Stimulated activated CD8-positive, alpha-beta memory T cell treated with anti-CD3 and anti-CD28 coated beads, Interleukin-12 subunit alpha, Interleukin-12 subunit beta, amount 100 ng/mL, for 4 hours (primary cell): ENCODE data around the gene AKT1S1.
A peak's percentile ranks its signal among the peaks of the same experiment; 100 is the strongest.

ENCODE experiments used
- DNase-seq: peaks from one replicate; pipeline ENCODE4 v3.0.0-alpha.2; 2020; ENCODE audit warnings: low read depth

Gene AKT1S1

DNA sequence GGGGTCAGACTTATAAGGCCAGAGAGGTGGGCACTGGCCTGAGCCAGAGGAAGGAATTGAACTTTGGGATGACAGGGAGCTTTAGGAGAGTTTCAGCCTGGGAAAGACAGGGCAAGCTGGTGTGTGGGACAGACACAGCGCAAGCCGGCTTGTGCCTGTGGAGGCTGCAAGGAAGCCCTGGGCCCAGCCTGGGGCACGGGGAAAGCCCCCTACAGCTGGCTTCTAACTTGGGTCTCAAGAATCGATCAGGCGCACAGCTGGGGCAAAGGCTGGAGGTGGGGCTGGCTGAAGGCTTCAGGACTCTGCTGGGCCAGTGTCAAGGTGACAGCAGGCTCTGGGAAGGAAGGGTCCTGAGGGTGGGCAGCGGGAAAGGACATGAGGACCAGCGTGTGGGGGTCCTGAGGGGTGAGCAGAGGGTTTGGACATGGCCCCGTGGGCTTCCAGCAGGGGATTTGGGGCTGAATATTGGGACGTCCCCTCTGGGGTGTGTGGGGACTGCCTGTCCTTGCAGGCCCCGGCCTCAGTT is 23.2 kb downstream of the AKT1S1 start:
- DNase-seq, result no peak

DNA sequence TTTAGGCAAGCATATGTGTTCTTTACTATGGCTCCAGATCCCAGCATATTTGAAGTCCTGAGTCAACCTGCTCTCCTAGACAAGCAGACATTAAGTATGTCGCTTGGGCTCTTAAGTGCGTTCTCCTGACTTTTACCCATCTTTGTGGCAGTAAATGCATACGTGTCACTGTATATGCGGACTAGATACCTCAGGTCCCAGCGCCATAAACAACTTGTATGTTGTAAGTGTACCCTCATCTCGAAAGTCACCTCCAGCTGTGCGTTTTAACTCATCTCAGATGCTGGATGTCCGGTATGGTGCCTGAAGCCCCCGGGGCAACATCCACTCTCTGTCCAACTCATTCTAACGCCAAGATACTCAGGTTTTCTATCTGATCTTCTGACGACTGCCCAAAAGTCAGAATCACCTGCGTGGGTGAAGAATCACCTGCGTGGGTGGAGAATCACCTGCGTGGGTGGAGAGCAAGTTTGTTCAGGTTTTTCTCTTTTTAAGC is 24.5 kb downstream of the AKT1S1 start:
- DNase-seq, result no peak

DNA sequence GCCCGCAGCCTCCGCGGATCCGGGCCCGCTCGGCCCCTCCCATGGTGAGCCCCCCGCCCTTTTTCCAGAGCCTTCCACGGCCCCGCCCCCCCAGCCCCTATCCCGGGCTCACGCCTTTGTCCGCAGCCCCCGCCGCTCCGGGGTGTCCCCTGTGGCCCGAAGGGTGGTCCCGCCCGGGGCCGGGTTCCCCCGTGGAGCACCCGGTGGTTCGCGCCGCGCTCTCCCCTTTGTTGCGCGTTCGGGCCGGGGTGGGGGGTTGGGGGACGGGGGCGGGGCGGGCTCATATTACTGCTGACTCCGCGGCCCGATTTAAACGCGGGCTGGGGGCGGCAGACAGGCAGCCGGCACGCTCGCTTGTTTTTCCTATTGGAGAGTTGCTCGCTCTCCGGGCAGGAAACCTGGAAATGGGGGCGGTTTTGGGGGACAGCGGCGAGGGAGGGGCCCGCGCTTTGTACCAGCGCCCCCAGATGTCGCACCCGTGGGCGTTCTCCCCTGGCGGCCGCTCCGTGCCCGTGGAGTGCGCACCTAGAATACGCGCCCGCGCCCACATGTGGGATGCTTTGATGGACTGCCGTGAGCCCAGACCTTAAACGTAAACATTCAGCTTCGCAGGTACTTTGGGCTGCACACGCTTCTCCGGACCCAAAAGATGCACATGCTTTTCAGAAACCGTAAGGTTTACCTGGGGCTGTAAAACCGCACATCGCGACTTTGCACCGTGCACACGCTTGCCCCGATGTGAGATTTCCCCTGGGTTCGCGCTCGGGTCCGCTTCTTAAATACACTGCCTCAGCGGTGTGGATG is 25.5 kb downstream of the AKT1S1 start:
- no peak for DNase-seq

DNA sequence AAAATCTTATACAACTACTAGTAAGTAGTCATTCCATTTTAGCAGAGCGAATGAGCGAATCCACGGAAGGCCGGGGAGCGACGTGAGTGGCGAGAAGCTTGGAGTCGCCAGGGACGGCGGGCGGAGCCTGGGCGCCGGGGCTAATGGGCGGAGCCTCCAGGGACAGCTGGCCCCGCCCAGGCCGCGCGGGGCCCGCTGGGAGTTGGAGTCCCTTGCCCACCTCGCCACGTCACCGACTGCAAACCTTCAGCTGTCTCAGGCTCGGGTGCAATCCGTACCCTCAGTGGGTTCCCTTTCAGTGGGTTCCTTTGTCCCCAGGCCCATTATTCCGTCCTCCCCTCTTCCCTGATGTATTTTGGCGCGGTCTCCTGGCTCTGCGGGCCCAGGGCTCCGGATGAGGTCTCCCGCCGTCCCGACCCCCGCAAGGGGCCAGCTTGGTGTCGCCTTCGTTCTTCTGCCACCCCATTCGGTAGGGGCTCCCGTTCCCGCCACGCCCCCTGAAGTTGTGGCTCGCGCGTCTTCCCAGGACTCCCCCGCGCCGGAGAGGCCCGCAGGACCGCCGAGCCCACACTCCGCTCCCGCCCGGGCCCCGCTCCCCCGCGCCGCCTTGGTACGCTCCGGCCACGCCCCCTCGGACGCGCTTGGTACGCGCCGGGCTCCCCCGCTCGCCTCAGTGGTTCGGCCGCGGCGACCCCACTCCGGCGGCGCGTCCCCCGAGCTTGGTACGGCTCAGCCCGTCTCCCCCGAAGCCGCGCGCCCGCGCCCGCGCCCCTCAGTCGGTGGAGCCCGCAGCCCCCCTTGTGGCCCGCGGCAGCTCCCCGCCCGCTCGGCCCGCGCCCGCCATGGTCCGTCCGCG is 26.4 kb downstream of the AKT1S1 start, which contains the start of gene PTOV1:
Gene PTOV1 (plus strand): TSS at position 673 of the 856 bp plus-strand sequence.
- peak; percentile 77 for DNase-seq

DNA sequence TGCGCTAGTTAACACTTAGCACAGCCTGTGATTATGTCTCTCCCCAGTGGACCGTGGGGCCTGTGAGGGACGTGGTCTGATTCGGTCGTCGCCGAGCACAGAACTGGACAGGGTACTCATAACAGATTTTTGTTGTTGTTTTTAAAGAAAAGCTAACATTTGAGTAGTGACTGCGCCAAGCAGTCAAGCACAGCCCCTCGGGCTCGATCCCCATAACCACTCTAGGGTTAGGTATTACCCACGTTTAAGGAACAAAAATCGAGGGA is 27.0 kb downstream of the AKT1S1 start:
- no peak for DNase-seq

DNA sequence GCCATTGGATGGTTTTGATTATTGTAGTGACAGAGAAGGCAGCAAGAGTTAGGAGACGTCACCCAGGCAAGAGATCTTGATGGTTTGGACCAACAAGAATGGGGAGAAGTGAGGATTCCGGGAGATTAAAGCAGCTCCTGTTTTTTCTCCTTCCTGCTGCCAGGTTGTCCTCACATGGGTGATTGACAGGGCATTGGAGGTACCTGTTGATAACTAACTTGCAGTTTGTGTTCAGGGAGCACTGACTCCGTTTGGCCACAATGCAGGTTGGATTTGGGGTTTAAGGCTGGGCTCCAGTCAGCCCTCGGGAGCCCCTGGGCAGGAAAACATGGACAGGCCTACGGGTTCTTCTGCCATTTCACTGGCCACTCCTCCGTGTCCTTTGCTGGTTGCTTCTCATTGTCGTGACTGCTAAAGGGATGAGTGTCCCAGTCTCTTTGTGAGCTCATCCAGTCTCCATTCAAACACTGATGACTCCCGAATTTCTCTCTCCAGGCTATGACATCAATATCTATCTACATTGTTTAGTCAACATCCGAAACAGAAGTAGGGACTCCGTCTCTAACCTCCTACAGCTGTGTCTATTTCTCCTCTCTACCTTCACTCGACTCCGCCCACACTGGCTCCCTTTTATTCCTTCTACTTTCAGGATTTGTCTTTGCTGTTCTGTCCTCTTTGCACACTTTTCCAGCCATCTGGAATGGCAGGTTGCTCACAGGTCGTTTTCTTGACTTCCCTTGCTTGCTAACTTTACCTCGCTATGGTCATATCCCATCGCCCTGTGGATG is 27.5 kb downstream of the AKT1S1 start:
- DNase-seq, result no peak

DNA sequence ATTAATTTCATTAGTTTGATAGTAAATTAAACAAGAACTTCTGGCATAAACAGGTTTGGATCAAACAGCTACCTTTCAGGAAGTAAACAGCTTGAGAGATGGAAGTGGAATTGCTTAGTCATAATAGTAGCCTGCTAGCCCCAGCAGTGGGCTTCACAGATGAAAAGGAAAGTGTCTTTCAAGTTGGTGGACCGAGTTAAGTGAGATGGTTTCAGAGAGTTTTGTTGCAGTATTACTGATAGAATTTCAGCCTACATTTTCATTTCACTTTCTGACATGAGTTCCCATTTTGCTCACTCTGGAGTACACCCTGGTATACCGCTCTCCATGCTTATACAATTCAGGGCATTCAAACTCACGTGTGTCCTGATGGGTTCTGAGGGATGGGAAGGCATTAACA is 28.2 kb downstream of the AKT1S1 start:
- DNase-seq, result no peak

DNA sequence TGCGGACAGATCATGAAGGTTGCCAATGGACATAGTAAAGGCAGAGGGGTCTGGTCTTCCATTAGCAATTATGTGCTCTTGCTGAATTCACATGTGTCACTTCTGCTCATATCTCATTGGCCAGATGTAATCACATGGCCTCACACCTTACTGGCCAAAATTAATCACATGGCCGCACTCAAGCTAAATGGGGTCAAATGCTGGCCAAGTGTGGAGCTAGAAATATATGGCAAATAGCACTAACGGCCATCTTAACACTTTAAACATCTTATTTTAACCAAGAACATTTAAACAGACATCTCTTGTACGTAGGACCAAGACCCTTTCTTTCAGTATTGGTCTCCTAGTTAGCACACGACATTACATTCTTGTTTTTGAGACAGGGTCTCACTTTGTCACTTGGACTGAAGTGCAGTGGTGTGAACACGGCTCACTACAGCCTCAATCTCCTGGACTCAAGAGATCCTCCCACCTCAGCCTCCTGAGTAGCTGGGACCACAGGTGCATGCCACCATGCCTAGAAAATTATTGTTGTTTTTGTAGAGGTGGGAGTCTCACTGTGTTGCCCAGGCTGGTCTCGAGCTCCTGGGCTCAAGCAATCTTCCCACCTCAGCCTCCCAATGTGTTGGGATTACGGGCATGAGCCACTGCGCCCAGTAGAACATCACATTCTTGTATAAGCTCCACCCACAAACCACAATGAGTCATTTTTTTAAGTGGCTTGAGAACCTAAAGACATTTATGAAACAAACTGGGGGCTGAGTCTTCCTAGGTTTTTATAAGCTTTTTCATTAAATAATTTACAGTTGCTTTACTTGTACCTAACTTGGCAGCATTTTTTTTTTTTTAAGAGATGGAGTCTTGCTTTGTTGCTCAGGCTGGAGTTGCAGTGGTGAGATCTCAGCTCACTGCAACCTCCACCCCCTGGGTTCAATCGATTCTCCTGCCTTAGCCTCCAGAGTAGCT is 29.1 kb downstream of the AKT1S1 start:
- DNase-seq, result no peak

DNA sequence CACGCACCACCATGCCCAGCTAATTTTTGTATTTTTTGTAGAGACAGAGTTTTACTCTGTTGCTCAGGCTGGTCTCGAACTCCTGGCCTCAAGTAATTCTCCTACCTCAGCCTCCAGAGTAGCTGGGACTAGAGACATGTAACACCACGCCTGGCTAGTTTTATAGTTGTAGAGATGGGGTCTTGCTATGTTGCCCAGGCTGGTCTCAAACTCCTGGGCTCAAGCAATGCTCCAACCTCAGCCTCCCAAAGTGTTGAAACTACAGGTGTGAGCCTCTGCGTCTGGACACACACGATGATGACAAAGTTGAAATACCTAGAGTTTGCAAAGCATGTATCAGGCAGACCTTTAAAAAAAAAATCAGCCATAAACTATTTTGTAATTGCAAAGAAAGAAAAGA is 30.7 kb downstream of the AKT1S1 start:
- DNase-seq, result no peak

DNA sequence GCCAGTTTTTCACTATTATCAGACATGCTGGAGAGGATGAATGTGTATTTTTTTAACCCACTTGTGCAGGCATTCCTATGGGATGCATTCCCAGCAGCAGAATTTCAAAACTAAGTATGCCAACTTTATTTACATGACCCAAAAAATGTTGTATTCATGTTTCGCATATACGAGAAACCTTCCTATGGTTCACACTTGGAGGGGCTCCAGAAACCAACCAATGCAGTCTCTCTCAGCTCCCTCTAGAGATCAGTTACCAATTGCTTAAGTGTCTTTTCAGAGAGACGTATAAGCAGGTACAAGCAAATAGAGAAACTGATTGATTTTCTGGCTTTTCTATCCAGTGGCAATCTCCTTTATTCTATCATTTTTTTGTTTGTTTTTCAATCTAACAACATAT is 31.7 kb downstream of the AKT1S1 start:
- DNase-seq, result no peak

DNA sequence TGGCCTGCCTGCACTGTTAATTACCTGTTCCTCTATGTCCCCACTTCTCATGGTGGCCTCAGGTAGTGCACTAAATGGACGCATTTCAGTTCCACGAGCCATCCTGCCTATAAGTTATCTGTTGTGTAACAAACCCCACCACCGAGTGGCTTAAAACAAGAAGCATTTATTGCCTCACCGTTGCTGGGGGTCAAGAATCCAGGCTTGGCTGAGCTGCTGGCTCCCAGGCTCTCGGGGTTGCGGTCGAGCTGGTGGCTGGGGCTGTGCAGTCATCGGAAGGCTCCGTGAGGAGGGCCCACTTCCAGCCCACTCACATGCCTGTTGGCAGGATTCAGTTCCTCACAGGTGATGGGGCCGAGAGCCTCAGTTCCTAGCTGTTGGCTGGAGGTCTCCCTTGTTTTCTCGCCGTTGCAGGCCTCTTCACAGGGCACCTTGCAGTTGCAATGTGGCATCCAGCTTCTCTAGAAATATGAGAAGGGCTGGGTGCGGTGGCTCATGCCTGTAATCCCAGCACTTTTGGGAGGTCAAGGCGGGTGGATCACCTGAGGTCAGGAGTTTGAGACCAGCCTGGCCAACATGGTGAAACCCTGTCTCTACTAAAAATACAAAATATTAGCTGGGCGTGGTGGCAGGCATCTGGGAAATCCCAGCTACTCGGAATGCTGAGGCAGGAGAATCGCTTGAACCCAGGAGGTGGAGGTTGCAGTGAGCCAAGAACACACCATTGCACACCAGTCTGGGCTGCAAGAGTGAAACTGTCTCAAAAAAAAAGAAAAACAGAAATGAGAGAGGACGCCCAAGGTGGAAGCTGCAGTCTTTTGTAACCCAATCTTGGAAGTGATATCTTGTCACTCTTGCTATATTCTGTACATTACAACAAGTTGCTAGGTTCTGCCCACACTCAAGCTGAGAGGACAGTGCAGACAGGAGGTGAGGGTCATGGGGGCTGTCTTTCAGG is 32.7 kb downstream of the AKT1S1 start:
- no peak for DNase-seq

DNA sequence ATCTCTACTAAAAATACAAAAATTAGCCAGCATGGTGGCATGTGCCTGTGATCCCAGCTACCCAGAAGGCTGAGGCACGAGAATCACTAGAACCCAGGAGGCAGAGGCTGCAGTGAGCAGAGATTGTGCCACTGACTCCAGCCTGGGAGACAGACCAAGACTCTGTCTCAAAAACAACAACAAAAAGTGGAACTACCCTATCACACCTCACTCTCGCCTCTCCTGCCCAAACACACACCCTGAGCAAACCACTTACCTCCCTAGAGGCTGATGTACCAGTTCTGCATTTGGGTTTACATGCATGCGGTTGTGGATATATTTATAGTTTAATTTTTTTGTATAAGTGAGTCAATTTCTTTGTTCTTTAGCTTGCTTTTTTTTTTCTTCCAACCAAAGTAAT is 33.9 kb downstream of the AKT1S1 start:
- no peak for DNase-seq

DNA sequence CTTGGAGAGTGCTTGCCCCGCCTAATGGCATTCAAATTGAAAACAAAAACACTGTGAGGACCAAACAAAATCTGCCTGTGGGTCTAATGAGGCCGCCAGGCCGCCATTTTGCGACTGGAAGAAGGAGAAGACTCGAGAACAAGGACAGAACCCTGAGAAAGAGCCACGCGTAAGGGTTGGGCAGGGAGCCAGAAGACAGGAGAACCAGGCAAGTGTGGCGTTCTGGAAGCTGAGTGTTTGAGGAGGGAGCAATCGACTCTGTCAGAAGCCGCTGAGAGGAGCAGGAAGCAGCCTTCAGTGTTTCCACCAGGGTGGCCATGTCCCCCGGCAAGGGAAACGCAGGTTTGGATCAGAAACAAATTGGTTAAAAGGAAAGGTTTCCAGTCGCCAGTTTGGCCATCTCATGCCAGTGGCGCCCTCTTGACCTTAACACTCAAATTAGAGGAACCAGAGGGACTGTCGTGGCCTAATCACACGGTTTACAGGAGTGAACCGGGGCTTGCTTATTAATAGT is 36.4 kb downstream of the AKT1S1 start:
- DNase-seq, result no peak

DNA sequence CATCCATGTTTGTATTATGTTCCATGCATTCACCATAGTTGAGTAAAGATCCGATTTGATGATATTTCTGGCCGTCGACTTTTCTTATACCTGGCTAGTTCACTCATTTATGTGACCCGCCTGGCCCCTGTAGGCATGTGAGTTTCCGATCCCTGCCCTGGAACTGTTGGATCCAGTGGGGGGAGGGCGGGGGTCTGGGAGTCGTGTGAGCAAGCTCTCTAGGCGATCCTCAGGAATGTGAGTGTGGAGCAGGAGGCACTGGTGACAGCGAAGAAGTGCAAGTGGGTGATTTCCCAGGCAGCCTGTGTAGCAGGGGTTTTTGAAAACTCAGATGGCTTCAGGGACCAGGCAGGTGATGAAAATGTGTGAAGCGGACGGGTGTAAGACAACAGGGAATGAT is 36.8 kb downstream of the AKT1S1 start:
- no peak for DNase-seq

DNA sequence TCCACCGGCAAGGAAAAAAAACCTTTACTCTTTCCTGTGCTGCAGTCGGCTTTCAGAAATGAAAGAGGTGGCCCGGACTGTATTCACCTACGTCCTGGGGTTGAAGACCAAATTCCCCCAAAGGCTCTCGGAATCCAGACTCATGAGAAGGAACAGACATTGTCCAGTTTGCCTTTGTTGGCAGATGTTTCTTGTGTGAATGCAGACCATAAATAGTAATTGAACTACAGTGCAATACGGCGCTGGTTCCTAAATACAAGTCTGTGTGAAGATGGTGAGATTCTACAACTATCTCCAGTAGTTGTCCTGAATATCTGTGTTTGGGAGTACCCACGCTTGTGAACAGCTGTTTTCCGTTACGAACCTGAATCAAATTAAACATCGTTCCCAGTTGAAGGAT is 37.4 kb downstream of the AKT1S1 start:
- no peak for DNase-seq

DNA sequence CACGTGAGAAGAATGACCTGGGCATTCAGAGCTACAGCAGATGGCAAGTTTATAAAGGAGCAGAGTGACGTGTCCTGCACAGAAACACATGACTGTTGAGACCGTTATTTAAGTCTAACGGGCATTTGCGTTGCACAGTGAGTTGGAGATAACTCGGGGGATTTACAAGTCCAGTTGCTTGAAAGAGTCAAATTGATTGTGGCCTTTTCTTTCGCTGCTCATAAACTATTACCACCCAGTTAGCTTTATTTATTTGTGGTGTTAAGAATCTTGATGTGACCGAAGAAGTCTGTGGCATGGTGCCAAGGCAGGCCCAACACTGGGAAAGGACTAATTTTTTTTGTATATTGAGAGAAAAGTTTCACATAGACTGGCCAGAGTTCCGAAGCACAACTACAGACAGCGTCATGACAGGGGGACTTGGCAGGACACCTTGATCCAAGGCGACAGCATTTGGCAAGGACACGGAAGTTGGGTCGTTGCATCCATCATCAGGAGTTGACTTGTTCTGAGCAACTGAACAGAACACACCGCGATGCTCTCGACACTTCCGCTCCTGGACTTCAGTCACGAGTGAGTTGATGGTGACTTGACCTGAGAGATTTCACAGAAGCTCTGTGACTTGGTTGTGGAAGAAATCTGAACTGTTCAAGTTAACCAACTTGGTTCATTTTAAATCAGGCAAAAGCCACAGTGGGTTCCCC is 38.1 kb downstream of the AKT1S1 start:
- DNase-seq, result no peak

DNA sequence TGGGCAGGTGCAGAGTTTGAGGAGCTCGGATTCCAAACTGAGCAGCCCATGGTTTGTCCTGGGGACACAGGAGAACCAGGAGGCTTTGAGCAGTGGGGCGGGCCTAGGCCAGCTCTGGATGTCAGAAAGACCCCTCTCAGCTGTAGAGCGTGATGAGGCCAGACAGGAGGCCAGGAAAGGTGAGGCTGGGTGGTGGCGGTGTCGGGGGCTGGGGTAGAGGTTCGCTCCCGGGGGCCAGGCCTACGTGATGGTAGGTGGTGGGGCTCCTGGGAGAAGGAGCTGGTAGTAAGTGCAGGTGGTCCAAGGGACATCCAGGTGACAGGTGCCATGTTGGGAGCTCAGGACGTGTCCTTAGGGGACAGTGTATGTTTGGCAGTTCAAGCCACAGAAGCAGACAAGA is 39.7 kb downstream of the AKT1S1 start:
- DNase-seq, result no peak

DNA sequence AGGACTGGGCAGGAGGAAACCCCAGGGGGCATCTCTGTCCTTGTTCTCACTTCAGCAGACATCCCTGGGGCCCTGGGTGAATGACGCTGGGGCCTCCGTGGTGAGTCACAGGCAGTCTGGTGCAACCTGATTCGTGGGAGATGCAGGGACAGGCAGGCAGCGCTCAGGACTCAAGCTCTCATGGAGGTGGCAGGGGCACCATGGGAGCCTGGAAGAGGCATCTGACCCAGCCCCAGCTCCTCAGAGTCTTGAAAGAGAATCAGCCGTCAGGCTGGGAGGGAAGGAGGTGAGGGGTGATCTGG is 40.2 kb downstream of the AKT1S1 start:
- DNase-seq, result no peak
